GM12864 (cell line): Measurements from ENCODE around the gene GABRG3.

Experiments
- DNase-seq: peaks from one replicate; pipeline ENCODE4 v3.0.0-alpha.2; 2011; ENCODE audit warnings: low read depth
- H3K4me3 ChIP-seq: 2 replicates; pipeline ENCODE4 v1.5.1; 2011; ENCODE audit warnings: mild to moderate bottlenecking, low read depth, low read length, control low read depth
- CTCF ChIP-seq: IDR thresholded peaks from 2 replicates; pipeline ENCODE4 v1.5.1; 2011; ENCODE audit warnings: low read depth, mild to moderate bottlenecking, moderate library complexity, low read length, control low read depth, inconsistent platforms; ENCODE audit errors: missing control alignments

Gene GABRG3

GRCh38 chr15:27585041-27585640 is 614.2 kb downstream of the GABRG3 start:
- no peak for DNase-seq
- TF ChIP-seq CTCF, result no peak
- no peak overlapping the region for H3K4me3 ChIP-seq

GRCh38 chr15:27587810-27588209 is 616.8 kb downstream of the GABRG3 start:
- DNase-seq, result no peak
- H3K4me3 ChIP-seq, result no peak overlapping the region
- no peak for TF ChIP-seq CTCF

GRCh38 chr15:27589260-27589659 is 618.3 kb downstream of the GABRG3 start:
- H3K4me3 ChIP-seq, result no peak overlapping the region
- TF ChIP-seq CTCF, result no peak
- DNase-seq, result no peak

GRCh38 chr15:27589782-27590181 is 618.8 kb downstream of the GABRG3 start:
- TF ChIP-seq CTCF, result no peak
- DNase-seq, result no peak
- no peak overlapping the region for H3K4me3 ChIP-seq
